C4-2B (cell line): ENCODE data around the gene MBNL3.

Experiments
- ZFX ChIP-seq: fragments of 450-650 bp; IDR thresholded peaks from 2 replicates; pipeline ENCODE4 v1.6.1; 2017
- TF ChIP-seq, protein P1 (sequence below): fragments of 450-650 bp; conservative IDR thresholded peaks from 2 replicates; pipeline ENCODE4 v1.5.1; 2017; ENCODE audit warnings: mild to moderate bottlenecking

DNA sequence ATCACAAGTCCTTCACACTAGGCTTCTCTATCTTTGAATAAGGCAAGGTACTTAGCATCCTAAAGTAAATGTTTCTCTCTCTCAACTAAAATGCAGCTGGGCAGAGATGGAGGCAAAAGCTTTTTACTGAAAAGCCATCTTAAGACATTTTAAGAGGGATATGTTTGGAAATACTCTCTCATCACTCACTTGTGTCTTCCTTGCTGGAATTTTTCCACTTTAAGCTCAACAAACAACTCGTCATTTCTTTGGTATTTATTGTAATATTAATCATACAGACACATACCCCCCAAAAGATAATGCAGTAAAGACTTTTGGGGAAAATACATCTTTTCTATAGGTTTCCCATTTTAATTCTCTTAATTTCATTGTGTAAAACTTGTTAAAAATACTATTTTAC, 16.4 kb downstream of the MBNL3 start:
- TF ChIP-seq, protein P1, sequence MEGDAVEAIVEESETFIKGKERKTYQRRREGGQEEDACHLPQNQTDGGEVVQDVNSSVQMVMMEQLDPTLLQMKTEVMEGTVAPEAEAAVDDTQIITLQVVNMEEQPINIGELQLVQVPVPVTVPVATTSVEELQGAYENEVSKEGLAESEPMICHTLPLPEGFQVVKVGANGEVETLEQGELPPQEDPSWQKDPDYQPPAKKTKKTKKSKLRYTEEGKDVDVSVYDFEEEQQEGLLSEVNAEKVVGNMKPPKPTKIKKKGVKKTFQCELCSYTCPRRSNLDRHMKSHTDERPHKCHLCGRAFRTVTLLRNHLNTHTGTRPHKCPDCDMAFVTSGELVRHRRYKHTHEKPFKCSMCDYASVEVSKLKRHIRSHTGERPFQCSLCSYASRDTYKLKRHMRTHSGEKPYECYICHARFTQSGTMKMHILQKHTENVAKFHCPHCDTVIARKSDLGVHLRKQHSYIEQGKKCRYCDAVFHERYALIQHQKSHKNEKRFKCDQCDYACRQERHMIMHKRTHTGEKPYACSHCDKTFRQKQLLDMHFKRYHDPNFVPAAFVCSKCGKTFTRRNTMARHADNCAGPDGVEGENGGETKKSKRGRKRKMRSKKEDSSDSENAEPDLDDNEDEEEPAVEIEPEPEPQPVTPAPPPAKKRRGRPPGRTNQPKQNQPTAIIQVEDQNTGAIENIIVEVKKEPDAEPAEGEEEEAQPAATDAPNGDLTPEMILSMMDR, result no peak
- no peak for TF ChIP-seq ZFX
